ENCODE measurements around the gene SAMD10.

The SAMD10 gene

GRCh38 chr20:63968136-63968927 lies 11.1 kb downstream of the SAMD10 start:
- DNase-seq (ENCODE audit: low spot score): no peak
- in situ Hi-C loops (cut with MboI; ENCODE audit: low sequenced_read_pairs, unreplicated experiment): no loop called here
- TF ChIP-seq, protein P1, sequence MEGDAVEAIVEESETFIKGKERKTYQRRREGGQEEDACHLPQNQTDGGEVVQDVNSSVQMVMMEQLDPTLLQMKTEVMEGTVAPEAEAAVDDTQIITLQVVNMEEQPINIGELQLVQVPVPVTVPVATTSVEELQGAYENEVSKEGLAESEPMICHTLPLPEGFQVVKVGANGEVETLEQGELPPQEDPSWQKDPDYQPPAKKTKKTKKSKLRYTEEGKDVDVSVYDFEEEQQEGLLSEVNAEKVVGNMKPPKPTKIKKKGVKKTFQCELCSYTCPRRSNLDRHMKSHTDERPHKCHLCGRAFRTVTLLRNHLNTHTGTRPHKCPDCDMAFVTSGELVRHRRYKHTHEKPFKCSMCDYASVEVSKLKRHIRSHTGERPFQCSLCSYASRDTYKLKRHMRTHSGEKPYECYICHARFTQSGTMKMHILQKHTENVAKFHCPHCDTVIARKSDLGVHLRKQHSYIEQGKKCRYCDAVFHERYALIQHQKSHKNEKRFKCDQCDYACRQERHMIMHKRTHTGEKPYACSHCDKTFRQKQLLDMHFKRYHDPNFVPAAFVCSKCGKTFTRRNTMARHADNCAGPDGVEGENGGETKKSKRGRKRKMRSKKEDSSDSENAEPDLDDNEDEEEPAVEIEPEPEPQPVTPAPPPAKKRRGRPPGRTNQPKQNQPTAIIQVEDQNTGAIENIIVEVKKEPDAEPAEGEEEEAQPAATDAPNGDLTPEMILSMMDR (IDR thresholded peaks at IDR 0.05; ENCODE audit: borderline replicate concordance, control extremely low read depth, extremely low read depth, insufficient read depth, missing control alignments): no peak

- TF ChIP-seq, protein P1 (IDR thresholded peaks at IDR 0.05; ENCODE audit: borderline replicate concordance, control extremely low read depth, extremely low read depth, insufficient read depth, missing control alignments): no peak
- in situ Hi-C loops (cut with MboI; ENCODE audit: low sequenced_read_pairs, unreplicated experiment): no loop called here
- DNase-seq (ENCODE audit: low spot score): no peak
Observed at GRCh38 chr20:63967330-63968135, 11.9 kb downstream of the SAMD10 start.

DNA sequence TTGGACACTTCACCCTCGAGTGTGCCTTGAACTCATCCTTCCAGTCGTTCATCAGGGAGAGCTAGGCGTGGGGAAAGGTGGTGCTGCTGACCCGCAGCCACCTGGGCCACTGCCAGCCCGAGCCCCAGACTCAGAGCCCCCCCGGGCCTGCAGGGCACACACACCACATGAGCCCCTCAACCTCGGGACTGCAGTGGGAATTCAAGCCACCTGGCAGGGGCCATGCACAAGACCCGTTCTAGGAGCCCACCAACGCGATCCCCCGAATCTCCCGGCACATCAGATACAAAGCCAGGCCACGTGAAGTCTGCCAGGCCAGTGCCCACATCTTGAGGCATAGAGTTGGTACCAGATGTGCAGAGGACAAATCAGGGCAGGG lies 12.5 kb downstream of the SAMD10 start:
- TF ChIP-seq, protein P1 (IDR thresholded peaks at IDR 0.05; ENCODE audit: borderline replicate concordance, control extremely low read depth, extremely low read depth, insufficient read depth, missing control alignments): no peak
- no peak for DNase-seq (ENCODE audit: low spot score)
- in situ Hi-C loops (cut with MboI; ENCODE audit: low sequenced_read_pairs, unreplicated experiment): no loop called here

GRCh38 chr20:63966172-63966943 lies 13.1 kb downstream of the SAMD10 start:
- in situ Hi-C loops (cut with MboI; ENCODE audit: low sequenced_read_pairs, unreplicated experiment): no loop called here
- TF ChIP-seq, protein P1 (IDR thresholded peaks at IDR 0.05; ENCODE audit: borderline replicate concordance, control extremely low read depth, extremely low read depth, insufficient read depth, missing control alignments): no peak
- DNase-seq (ENCODE audit: low spot score): no peak

DNA sequence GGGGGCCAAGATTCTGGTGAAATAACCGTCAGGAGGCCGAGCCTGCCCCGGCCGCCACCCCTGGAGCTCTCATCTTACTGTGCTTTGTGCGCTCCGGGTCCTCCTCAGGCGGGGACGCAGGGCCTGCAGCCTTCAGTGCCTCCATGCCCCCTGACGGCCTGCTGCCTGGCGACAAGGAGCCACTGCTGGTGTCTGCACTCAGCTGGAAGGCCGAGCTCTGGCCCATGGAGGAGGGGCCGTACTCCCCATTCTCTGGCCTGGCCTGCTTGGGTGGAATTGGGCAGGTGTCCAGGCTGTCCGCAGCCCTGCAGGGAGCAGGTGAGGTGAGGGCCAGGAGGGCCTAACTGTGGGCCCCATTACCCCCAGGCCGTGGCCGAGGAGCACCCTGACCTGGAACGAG lies 15.0 kb downstream of the SAMD10 start:
- TF ChIP-seq, protein P1 (IDR thresholded peaks at IDR 0.05; ENCODE audit: borderline replicate concordance, control extremely low read depth, extremely low read depth, insufficient read depth, missing control alignments): no peak
- in situ Hi-C loops (cut with MboI; ENCODE audit: low sequenced_read_pairs, unreplicated experiment): no loop called here
- no peak for DNase-seq (ENCODE audit: low spot score)

DNA sequence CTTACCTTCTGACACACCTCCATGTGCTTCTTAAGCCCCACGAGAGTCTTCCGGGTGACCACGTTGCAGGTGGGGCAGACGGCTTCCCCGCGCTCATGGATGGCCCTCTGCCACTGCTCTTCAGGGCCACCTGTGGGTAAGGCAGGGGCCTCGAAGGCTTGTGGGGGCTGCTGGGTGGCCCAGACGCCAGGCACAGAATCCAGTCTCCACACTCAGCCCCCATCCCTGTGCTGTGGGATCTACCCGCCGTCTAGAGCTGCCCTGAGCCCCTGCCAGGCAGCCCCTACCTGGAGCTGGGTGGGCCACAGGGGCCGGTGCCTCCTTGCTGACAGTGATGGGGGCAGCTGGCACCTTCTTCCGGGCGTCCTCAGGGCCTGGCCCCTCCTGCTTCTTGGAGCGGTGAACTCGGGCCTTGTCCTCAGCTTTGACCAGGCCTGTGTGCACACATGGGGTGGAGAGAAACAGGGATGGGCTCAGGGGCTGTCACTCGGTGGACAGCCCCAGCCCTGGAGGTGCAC lies 15.6 kb downstream of the SAMD10 start:
- TF ChIP-seq, protein P1 (IDR thresholded peaks at IDR 0.05; ENCODE audit: borderline replicate concordance, control extremely low read depth, extremely low read depth, insufficient read depth, missing control alignments): no peak
- no peak for DNase-seq (ENCODE audit: low spot score)
- in situ Hi-C loops (cut with MboI; ENCODE audit: low sequenced_read_pairs, unreplicated experiment): no loop called here
